HTR-8/SVneo (cell line): ENCODE data around the gene RARS2.
"Not testable (repeated sequence)": the region's sequence is repeated elsewhere in the genome, so short reads cannot be mapped to it uniquely, and the experiment has no call there.

ENCODE experiments used
- DNase-seq: peaks from one replicate; pipeline ENCODE4 v3.0.0; 2011; ENCODE audit warnings: low spot score, mixed read lengths; ENCODE audit not compliant: insufficient read length
- FAIRE-seq: peaks from 2 replicates; lab custom pipeline; 2011; peaks lifted over from hg19 to GRCh38; lab: Jason Lieb, UNC

RARS2 gene

DNA sequence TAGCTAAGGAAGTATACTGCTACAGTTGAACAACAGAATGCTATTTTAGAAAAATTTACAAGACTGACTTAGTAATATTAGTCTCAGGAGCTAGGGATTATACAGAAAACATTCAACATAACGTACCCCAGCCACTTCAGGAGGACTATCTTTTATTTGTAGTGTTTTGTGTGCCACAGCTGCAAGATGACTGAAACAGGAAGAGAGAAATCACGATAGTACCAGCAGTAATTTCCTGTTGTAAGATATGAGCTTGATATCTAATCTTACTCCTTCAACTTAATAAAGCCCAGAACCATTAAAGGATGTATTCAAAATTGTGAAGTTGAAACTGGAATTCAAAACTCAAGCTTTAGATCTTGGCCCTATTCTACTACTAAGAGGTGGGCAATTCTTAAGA, 75.0 kb downstream of the RARS2 start:
- DNase-seq: no peak
- no peak for FAIRE-seq

DNA sequence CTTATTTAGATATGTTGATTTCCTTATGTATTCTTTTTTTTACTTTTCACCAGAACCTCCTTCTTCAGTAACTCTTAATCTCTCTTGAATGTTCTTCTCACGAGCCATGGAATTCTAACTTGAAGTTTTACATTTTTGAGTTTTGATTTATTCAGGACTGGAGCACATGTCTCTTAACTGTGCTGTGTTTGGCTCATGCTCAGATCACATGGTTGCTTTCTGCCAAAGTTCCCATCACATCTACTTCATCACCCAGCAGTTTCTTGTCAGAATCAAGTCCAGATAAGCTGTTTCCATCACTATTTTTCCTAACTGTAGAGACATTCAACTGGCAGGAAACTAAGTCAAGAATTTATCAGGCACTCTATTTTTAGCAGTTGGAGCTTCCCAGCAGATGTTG, 85.3 kb downstream of the RARS2 start:
- DNase-seq (no peak), FAIRE-seq (no peak)

DNA sequence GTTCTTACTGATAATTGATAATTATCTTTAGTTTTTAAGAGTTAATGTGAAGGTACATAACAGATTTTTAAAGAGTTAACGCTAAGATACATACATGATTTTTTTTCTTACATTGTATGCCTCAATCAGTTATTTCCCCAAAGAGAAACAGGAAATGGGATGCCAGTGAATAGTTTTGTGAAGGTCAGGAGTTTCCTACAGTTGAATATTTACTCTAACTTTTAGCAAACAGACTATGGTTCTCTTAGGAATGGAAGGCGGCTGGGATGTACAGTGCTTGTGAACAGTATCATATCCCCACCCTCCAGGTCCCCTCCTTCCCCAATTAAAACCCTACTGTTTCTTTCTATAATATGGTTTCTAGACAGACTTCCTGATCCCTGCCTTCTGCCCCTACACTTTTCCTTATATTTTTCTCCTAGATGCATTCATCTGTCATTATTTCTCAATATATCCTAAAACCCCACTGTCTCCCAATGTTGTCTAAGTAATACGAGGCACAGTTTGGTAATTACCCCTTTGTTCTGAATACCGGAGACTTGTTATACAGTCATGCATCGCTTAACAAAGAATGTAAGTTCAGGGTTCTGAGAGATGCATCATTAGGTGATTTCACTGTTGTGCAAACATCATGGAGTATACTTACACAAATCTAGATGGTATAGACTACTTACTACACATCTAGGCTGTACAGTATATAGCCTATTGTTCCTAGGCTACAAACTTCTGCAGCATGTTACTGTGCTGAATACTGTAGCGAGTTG, 87.8 kb downstream of the RARS2 start:
- DNase-seq (no peak), FAIRE-seq (no peak)

DNA sequence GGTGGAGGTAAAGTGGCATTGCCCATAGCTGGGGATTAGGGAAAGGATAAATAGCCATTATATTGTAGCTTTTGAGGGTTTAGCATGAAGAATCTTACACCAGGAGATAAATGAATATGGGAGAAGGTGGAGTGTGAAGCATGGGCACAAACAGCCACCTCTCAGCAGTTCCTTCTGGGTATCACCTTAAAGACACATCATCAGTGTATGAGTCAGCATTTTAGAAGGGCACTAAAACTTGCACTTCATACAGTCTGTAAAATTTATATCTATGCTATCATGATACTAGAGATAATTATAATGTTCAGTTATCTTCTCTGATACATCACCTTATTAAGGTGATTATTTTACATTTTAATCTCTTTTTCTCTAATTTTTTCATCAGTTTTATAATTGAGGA, 91.7 kb downstream of the RARS2 start:
- FAIRE-seq: no peak
- no peak for DNase-seq

DNA sequence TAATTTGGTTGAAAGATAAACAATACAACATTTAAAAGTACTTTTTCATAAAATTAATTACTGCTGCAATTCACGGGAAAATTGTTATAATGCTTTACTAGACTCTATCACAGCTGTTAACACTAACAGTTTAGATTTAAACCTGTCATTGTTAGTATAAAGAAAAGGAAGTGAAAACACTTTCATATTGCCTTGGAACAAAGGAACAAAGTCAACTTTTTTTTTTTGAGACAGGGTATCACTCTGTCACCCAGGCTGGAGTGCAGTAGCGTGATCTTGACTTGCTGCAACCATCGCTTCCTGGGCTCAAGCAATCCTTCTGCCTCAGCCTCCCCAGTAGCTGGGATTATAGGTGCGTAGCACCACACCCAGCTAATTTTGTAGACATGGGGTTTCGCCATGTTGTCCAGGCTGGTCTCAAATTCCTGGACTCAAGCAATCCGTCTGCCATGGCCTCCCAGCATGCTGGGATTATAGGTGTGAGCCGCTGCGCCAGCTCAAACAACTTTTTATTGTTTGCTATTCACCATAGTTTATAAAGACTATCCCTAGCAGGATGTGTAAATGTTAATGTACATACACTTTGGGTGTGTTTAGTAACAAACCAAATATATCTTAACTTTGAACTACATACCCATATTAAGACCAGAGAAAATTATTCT, 94.9 kb downstream of the RARS2 start:
- DNase-seq: no peak
- FAIRE-seq: no peak

DNA sequence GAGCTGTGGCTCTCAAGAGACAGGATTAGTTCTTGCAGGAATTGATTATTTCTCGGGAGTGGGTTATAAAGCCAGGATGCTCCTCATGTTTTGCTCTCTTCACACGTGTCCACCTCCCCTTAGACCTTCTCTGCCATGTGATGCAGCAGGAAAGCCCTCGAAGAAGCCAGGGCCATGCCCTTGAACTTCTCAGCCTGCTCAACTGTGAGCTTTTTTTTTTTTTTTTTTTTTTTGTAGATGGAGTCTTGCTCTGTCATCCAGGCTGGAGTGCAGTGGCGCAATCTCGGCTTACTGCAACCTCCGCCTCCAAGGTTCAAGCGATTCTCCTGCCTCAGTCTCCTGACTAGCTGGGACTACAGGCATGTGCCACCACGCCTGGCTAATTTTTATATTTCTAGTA, 100.5 kb downstream of the RARS2 start:
- not testable (repeated sequence) for FAIRE-seq, DNase-seq

DNA sequence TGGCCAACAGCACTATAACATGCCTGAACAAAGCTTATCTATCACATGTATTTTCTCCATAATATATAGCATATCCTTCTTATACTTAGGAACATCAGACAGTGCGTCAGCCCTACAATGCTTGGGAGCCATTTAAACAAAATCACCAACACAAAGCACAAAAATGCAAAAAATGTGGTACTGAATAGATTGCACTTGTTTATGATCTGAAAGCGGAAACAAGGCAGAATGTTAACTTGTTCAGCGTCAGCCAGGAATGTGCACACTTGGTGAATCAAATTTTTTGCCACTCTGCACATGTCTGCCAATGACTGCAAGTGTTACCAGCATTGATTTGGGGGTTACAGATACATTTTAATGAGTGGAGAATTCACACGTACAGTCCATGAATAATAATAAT, 102.2 kb downstream of the RARS2 start:
- FAIRE-seq: no peak

DNA sequence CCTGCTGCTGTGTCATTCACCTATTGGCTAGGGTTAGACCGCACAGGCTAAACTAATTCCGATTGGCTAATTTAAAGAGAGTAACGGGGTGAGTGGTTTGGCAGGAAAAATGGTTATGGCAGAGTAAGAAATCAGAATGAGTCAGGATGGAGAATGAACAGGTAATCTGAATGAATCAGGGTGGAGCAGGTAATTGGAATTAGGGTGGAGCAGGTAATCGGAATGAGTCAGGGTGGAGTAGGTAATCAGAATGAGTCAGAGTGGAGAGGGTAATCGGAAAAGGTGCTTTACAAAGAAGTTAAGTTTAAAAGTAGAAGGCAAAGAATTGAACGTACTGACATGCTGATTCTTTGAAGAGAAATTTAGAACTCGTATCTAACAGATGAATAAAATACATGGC, 105.3 kb downstream of the RARS2 start:
- DNase-seq: no peak
- no peak for FAIRE-seq

More for the DNA sequence above, 102.2 kb downstream of the RARS2 start:
- no peak for DNase-seq

DNA sequence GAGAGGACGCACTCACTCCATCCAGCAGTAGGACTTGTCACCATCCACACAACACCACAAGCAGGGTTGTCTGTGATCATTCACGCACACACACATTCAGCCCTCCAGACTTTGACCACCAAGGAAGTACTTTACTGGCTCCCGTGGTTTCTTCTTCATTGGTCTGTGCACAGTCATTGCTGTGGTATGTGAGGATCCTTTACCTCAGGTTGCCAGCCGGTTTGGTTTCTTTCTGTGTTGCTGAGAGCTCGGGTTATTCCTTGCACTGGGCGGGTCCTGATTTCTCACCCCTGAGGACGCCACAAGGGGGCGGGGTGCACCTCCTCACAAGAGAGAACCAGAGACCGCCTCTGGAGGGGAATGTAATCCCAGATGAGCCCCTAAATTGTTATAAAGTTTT, 105.9 kb downstream of the RARS2 start:
- DNase-seq (no peak), FAIRE-seq (peak; percentile 28)

DNA sequence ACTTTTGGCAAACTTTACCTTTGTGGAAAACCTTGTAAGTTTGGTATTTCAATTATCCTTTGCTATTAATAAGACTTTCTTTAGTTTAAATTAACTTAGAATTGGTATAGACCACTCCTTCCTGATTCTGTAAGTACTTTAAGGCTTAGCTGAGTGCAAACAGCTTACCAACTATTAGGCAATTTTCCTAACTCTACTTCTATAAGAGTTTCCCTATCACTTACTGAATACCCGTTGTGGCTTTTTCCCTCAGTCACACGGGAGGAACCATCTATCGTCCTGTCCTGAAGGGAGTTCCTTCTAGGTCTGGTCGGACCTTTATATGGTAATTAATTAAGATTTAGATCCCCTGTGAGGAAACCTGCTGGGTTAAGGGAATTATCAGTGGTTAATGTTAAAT, 107.4 kb downstream of the RARS2 start:
- no peak for DNase-seq
- no peak for FAIRE-seq

DNA sequence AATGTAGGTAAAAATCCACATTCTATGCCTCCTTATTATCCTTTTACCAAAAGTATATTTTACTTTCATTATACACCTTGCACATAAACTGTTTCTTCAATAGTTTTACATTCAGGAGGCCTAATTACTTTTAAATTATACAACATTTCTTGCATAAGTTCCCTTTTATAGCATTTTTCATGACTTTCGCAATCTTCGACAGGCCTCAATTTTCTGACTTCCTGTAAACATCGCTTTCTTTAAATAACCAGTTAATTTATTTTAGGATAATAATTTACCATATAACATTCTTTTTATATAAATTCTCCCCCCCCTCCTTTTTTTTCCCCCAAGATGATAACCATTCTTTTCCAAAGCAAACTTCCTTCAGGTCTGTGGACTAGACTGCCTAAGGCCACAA, 107.9 kb downstream of the RARS2 start:
- no peak for FAIRE-seq
- no peak for DNase-seq

DNA sequence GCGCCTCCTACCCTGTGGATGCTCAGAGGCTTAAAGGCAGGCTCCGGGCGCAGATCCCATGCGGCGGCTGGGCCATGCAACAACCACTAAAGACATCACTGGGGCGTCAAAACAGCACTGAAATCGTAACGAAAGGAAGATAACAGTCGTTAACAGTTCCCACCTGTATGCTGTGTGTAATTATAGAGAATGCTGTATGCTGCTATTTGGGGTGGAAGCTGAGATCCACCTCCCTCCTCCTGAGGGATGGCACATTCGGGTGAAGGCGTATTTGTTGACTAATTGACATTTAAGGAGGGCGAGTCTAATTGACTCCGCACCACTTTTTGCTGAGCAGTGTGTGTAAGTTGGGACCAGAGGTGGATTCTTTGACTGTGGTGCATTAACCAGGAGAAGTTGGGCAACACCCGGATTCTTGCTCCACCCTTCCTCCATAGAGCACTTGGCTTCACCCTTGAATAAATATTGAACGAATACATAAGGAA, 116.3 kb downstream of the RARS2 start:
- DNase-seq: peak; percentile 8

DNA sequence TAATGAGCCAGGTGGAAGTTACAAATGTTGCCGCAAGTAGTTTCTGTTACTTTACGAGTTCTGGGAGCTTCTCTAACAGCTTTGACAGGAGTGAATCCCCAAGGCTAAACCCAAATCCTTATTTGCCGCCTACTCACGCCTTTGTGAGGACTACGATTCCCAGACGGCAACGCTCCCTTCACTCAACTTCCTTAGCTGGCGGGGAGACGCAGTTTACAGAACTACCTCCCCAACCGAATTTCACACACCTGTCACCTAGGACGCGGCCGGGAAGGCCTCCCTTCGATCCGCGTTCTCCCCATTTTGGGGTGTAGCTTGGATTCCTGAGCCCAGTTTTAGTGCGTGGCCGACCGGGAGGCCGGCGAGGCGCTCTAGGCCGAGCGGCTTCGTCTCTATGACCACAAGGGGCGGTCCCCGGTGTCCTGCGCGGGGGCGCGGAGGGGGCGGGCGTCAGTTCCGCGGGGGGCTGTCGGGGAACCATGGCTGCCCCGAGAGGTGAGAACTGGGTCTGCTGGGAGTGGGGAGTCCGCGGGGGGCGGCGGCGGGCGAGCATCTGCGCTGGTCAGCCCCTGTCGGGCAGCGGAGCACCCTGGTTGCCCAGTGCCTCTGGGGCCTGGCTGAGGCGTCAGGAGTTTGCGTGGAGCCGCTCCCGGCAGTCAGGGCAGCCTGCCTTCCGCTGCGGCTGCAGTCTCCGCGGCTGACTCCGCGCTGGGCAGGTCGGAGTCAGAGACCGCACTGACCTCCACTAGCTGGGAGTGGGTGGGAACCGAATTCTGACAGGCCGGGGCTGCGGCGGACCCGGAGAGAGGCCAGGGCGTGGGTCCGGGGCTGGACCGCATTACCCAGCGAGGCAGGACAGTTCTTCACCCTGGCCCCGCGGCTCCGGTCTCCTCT, 117.0 kb downstream of the RARS2 start, which contains the start of gene SLC35A1:
Gene SLC35A1 (plus strand): TSS at position 450 of the 894 bp plus-strand sequence. CDS start 30 bp downstream, at position 480.
- DNase-seq (peak; percentile 84), FAIRE-seq (peak; percentile 71)

More for the DNA sequence above, 116.3 kb downstream of the RARS2 start:
- no peak for FAIRE-seq

DNA sequence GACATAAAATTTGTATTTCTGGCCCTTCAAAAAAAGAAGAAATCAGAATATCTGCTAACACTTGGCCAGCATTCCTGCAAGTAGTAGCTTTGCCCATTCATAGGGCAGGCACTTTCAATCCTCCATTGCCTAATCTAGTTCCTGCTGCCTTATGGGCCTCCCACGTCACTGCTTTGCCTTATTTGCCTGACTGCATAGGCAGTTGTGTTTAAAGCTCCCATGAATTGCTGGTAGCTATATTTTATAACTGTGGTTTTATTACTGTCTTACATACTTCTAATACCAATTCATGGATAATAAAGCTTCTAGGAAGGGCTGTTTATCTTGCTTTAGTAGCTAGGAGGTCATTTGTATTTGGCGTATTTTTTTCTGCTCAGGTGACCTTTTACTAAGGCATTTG, 124.7 kb downstream of the RARS2 start:
- DNase-seq: no peak
- no peak for FAIRE-seq
